Neural progenitor cell (in vitro differentiated cells): Measurements from ENCODE around the gene LHFPL2. TPM values are rescaled to one million over a fixed set of nuclear protein-coding genes. Genes with fewer than 3 reads are reported as not detected.
A peak's percentile ranks its signal among the peaks of the same experiment; 100 is the strongest.

Source experiments
- DNase-seq: peaks from one replicate; pipeline ENCODE4 v3.0.0-alpha.2; 2016; ENCODE audit warnings: low spot score
- H2AFZ ChIP-seq: fragments of 200-600 bp; sonication (generic); replicated peaks from 2 replicates; pipeline ENCODE4 v1.6.1; 2016; ENCODE audit warnings: antibody characterized with exemption
- H3F3A ChIP-seq: fragments of 200-600 bp; sonication (generic); 2 replicates; pipeline ENCODE4 v1.6.1; 2016; ENCODE audit warnings: antibody characterized with exemption, low read depth
- H3K27ac ChIP-seq: fragments of 200-600 bp; sonication (generic); 2 replicates; pipeline ENCODE4 v1.5.1; 2016; ENCODE audit warnings: mild to moderate bottlenecking
- H3K27me3 ChIP-seq: fragments of 200-600 bp; sonication (generic); 2 replicates; pipeline ENCODE4 v1.6.1; 2016; ENCODE audit warnings: mild to moderate bottlenecking, moderate library complexity
- H3K36me3 ChIP-seq: fragments of 200-600 bp; sonication (generic); 2 replicates; pipeline ENCODE4 v1.5.1; 2016
- H3K4me1 ChIP-seq: fragments of 200-600 bp; sonication (generic); 2 replicates; pipeline ENCODE4 v1.6.1; 2016; ENCODE audit warnings: mixed run types
- H3K4me2 ChIP-seq: fragments of 200-600 bp; sonication (generic); 2 replicates; pipeline ENCODE4 v1.6.1; 2016
- H3K4me3 ChIP-seq: fragments of 200-600 bp; sonication (generic); 2 replicates; pipeline ENCODE4 v1.5.1; 2016
- H3K79me2 ChIP-seq: fragments of 200-600 bp; sonication (generic); 2 replicates; pipeline ENCODE4 v1.6.1; 2016; ENCODE audit warnings: low read depth
- H3K9ac ChIP-seq: fragments of 200-600 bp; sonication (generic); 2 replicates; pipeline ENCODE4 v1.6.1; 2016
- H3K9me3 ChIP-seq: fragments of 200-600 bp; sonication (generic); 2 replicates; pipeline ENCODE4 v1.5.1; 2016; ENCODE audit warnings: low read depth
- H4K20me1 ChIP-seq: fragments of 200-600 bp; sonication (generic); 2 replicates; pipeline ENCODE4 v1.6.1; 2016; ENCODE audit warnings: low read depth
- H3K27ac Mint-ChIP-seq: 3 replicates; pipeline ENCODE4 v1.8.0; 2021; ENCODE audit warnings: mixed read lengths
- H3K27me3 Mint-ChIP-seq: 2 replicates; pipeline ENCODE4 v1.8.0; 2022; ENCODE audit warnings: low read depth, mild to moderate bottlenecking, inconsistent platforms, moderate library complexity, mixed read lengths; ENCODE audit not compliant: insufficient read depth
- H3K36me3 Mint-ChIP-seq: 3 replicates; pipeline ENCODE4 v1.8.0; 2021; ENCODE audit warnings: mixed read lengths
- H3K4me1 Mint-ChIP-seq: 3 replicates; pipeline ENCODE4 v1.8.0; 2021; ENCODE audit warnings: mixed read lengths
- H3K4me3 Mint-ChIP-seq: 3 replicates; pipeline ENCODE4 v1.8.0; 2021; ENCODE audit warnings: mild to moderate bottlenecking, moderate library complexity, mixed read lengths
- H3K9me3 Mint-ChIP-seq: 3 replicates; pipeline ENCODE4 v1.8.0; 2020; ENCODE audit warnings: mixed read lengths
- CTCF ChIP-seq: fragments of 200-600 bp; sonication (generic); IDR thresholded peaks from 2 replicates; pipeline ENCODE4 v1.5.1; 2017; ENCODE audit warnings: antibody characterized with exemption, mild to moderate bottlenecking
- EZH2 ChIP-seq: fragments of 200-600 bp; sonication (generic); IDR thresholded peaks from 2 replicates; pipeline ENCODE4 v1.6.1; 2017; ENCODE audit warnings: antibody characterized with exemption, mild to moderate bottlenecking, moderate library complexity
- EZH2phosphoT487 ChIP-seq: fragments of 200-600 bp; sonication (generic); IDR thresholded peaks from 2 replicates; pipeline ENCODE4 v1.6.1; 2017; ENCODE audit warnings: antibody characterized with exemption
- total RNA-seq: library from RNA; depleted of rRNA; stranded (reverse); fragments of >200 nt; gene quantifications from 2 replicates; pipeline ENCODE4 v1.2.3, GENCODE V29; 2015; ENCODE audit warnings: low replicate concordance

LHFPL2 gene
- total RNA-seq, 1 donor from 2014 or later = 21.1 TPM

- no peak overlapping the region for H3K27ac ChIP-seq
- Mint-ChIP-seq H3K27ac (no peak overlapping the region), H3K27me3 (no peaks in the 10 kb centered on the region), H3K9me3 (no peaks in the 10 kb centered on the region), H3K36me3 (no peaks in the 10 kb centered on the region), H3K4me1 (peaks cover 16% of the 10 kb centered on the region), H3K4me3 (no peak overlapping the region)
- H2AFZ ChIP-seq = no peak overlapping the region
- TF ChIP-seq CTCF = no peak
- no peak for TF ChIP-seq EZH2phosphoT487
- H3K36me3 ChIP-seq = no peaks in the 10 kb centered on the region
- H3K9me3 ChIP-seq = no peaks in the 10 kb centered on the region
- H3K4me1 ChIP-seq = no peaks in the 10 kb centered on the region
- H4K20me1 ChIP-seq = peaks cover 6% of the 10 kb centered on the region
- no peak for DNase-seq
- peaks cover 4% of the 10 kb centered on the region for H3K79me2 ChIP-seq
- no peak overlapping the region for H3K4me2 ChIP-seq
- H3K27me3 ChIP-seq = no peaks in the 10 kb centered on the region
- H3F3A ChIP-seq = no peaks in the 10 kb centered on the region
- no peak overlapping the region for H3K4me3 ChIP-seq
- H3K9ac ChIP-seq = no peak overlapping the region
These were observed 114.2 kb downstream of the LHFPL2 start for GRCh38 chr5:78534148-78534904.

- no peaks in the 10 kb centered on the region for H3K36me3 Mint-ChIP-seq
- Histone ChIP-seq H2AFZ (no peak overlapping the region), H4K20me1 (peaks cover 6% of the 10 kb centered on the region), H3K27me3 (no peaks in the 10 kb centered on the region), H3K4me3 (no peak overlapping the region), H3K27ac (no peak overlapping the region), H3K79me2 (peaks cover 4% of the 10 kb centered on the region), H3K4me1 (no peaks in the 10 kb centered on the region), H3K9ac (no peak overlapping the region), H3F3A (no peaks in the 10 kb centered on the region), H3K36me3 (no peaks in the 10 kb centered on the region), H3K9me3 (no peaks in the 10 kb centered on the region), H3K4me2 (no peak overlapping the region)
- no peaks in the 10 kb centered on the region for H3K9me3 Mint-ChIP-seq
- H3K27me3 Mint-ChIP-seq = no peaks in the 10 kb centered on the region
- no peak overlapping the region for H3K4me3 Mint-ChIP-seq
- TF ChIP-seq EZH2phosphoT487 (no peak), CTCF (peak; percentile 52)
- DNase-seq = peak; percentile 43
- H3K4me1 Mint-ChIP-seq = peaks cover 16% of the 10 kb centered on the region
- H3K27ac Mint-ChIP-seq = no peak overlapping the region
These were observed 115.2 kb downstream of the LHFPL2 start for GRCh38 chr5:78533356-78533755.

- Histone ChIP-seq H3K9me3 (no peaks in the 10 kb centered on the region), H3K27me3 (no peaks in the 10 kb centered on the region), H3K79me2 (no peaks in the 10 kb centered on the region), H3K9ac (no peak overlapping the region), H3K4me3 (no peak overlapping the region), H4K20me1 (peaks cover 6% of the 10 kb centered on the region), H2AFZ (no peak overlapping the region), H3F3A (peaks cover 5% of the 10 kb centered on the region), H3K36me3 (no peaks in the 10 kb centered on the region), H3K4me2 (no peak overlapping the region), H3K4me1 (peaks cover 8% of the 10 kb centered on the region), H3K27ac (no peak overlapping the region)
- Mint-ChIP-seq H3K4me3 (no peak overlapping the region), H3K9me3 (no peaks in the 10 kb centered on the region), H3K36me3 (no peaks in the 10 kb centered on the region), H3K27ac (no peak overlapping the region), H3K4me1 (peaks cover 34% of the 10 kb centered on the region), H3K27me3 (no peaks in the 10 kb centered on the region)
- TF ChIP-seq CTCF (no peak), EZH2 (no peak), EZH2phosphoT487 (no peak)
- DNase-seq = no peak
These were observed 118.1 kb downstream of the LHFPL2 start for GRCh38 chr5:78530342-78531096.
